HEK293T (cell line): Measurements from ENCODE around the gene C16orf74.

Experiments
- ARNT ChIP-seq: fragments of 450-650 bp; IDR thresholded peaks from 2 replicates; pipeline ENCODE4 v1.6.1; 2017; ENCODE audit warnings: mild to moderate bottlenecking
- BHLHE40 ChIP-seq: fragments of 450-650 bp; IDR thresholded peaks from 2 replicates; pipeline ENCODE4 v1.6.1; 2016; ENCODE audit warnings: mild to moderate bottlenecking, moderate library complexity, borderline replicate concordance
- ELF4 ChIP-seq: fragments of 450-650 bp; IDR thresholded peaks from 2 replicates; pipeline ENCODE4 v1.6.1; 2017; ENCODE audit warnings: antibody characterized with exemption
- FOXA1 ChIP-seq: fragments of 450-650 bp; IDR thresholded peaks from 2 replicates; pipeline ENCODE4 v1.6.1; 2016; ENCODE audit warnings: mild to moderate bottlenecking
- FOXK2 ChIP-seq: fragments of 450-650 bp; IDR thresholded peaks from 2 replicates; pipeline ENCODE4 v1.6.1; 2016; ENCODE audit warnings: mild to moderate bottlenecking
- NFRKB ChIP-seq: fragments of 450-650 bp; IDR thresholded peaks from 2 replicates; pipeline ENCODE4 v1.6.1; 2016; ENCODE audit warnings: mild to moderate bottlenecking, moderate library complexity
- SUZ12 ChIP-seq: fragments of 450-650 bp; IDR thresholded peaks from 2 replicates; pipeline ENCODE4 v1.6.1; 2016; ENCODE audit warnings: mild to moderate bottlenecking
- TF ChIP-seq, protein P1 (sequence below): fragments of 450-650 bp; IDR thresholded peaks from 2 replicates; pipeline ENCODE4 v1.6.1; 2016

DNA sequence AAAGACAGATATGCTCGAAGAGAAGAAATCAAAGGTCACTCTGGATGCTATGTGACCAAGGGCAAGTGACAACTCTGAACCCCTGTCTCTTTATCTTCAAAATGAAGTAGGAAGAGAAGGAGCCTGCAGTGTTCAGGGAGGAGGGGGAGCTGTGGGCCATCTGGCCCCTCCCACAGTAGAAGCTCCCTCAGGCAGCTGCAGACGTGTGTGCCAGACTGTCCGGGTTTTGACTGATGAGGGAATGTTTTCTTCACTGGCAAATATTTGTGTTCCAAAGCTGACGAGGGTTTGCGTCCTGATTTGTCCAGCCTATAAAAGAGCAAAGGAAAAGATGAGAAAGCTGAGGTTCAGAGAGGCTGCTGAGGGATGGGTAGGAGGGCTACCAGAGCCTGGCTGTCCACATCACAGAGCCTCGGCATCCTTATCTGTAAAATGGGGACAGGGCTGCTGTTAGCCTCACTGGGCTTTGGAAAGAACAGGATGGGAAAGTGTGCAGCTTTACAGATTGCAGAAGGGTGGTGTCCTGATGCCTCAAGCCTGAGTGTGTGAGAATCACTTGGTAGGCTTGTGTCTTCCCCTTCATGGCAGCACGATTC lies 60.3 kb downstream of the C16orf74 start:
- TF ChIP-seq ARNT (no peak), ELF4 (no peak), NFRKB (no peak), FOXA1 (no peak), FOXK2 (no peak), SUZ12 (no peak), BHLHE40 (no peak)
- TF ChIP-seq, protein P1, sequence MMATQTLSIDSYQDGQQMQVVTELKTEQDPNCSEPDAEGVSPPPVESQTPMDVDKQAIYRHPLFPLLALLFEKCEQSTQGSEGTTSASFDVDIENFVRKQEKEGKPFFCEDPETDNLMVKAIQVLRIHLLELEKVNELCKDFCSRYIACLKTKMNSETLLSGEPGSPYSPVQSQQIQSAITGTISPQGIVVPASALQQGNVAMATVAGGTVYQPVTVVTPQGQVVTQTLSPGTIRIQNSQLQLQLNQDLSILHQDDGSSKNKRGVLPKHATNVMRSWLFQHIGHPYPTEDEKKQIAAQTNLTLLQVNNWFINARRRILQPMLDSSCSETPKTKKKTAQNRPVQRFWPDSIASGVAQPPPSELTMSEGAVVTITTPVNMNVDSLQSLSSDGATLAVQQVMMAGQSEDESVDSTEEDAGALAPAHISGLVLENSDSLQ = no peak
